Mammary epithelial cell (primary cell): ENCODE measurements around the gene IER2.

ENCODE experiments used
- CTCF ChIP-seq, 2 donors: IDR thresholded peaks in 1 of 2; conservative IDR thresholded peaks in 1 of 2; 2 replicates each; pipeline ENCODE4 v1.5.1; 2011 to 2012; ENCODE audit warnings: inconsistent platforms in 2 of 2, low read length in 2 of 2, mild to moderate bottlenecking in 2 of 2, control low read depth in 1 of 2, low read depth in 1 of 2; ENCODE audit not compliant: insufficient read depth in 1 of 2; ENCODE audit errors: extremely low read depth in 1 of 2
- EZH2 ChIP-seq: IDR thresholded peaks from 2 replicates; pipeline ENCODE4 v1.6.1; 2012; ENCODE audit warnings: low read length, inconsistent platforms, borderline replicate concordance

GRCh38 chr19:13115936-13116281 lies 34.3 kb upstream of the IER2 start:
- TF ChIP-seq CTCF (conservative IDR thresholded peaks at IDR 0.05 in 1 of 2, IDR thresholded peaks at IDR 0.05 in 1 of 2; ENCODE audit: extremely low read depth in 1 of 2, insufficient read depth in 1 of 2, low read depth in 1 of 2, low read length in 2 of 2) = no peak
- no peak for TF ChIP-seq EZH2
